Prostate gland (tissue), 2 donors: ENCODE measurements around the gene NLGN2.

Source experiments
- POLR2A ChIP-seq: fragments of 450-650 bp; IDR thresholded peaks from one replicate; pipeline ENCODE4 v1.6.1; 2016; ENCODE audit warnings: antibody characterized with exemption, mild to moderate bottlenecking
- TF ChIP-seq, protein P1 (sequence below), 4 experiments: fragments of 200-600 bp in 2 of 4; fragments of 450-650 bp in 2 of 4; sonication (generic) in 2 of 4; IDR thresholded peaks; 1 replicate in 3 of 4; 2 replicates in 1 of 4; pipeline ENCODE4 v1.5.1; 2016 to 2019; ENCODE audit warnings: antibody characterized with exemption in 4 of 4, mild to moderate bottlenecking in 2 of 4, moderate library complexity in 2 of 4

DNA sequence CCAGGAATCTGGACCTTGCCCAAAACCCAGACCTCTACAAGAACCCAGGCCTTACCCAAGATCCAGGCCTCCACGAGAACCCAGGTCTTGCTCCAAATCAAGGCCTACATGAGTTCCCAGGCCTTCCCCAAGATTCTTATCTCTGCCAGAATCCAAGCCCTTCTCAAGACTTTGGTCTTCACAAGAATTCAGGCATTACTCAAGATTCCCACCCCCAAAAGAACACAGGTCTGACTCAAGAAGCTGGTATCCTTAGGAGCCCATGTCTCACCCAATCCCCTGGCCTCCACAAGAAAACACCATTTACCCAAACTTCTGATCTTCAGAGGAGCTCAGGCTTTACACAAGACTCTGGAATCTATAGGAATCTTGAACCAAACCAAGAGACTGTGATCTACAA lies 23.6 kb downstream of the NLGN2 start:
- TF ChIP-seq, protein P1, sequence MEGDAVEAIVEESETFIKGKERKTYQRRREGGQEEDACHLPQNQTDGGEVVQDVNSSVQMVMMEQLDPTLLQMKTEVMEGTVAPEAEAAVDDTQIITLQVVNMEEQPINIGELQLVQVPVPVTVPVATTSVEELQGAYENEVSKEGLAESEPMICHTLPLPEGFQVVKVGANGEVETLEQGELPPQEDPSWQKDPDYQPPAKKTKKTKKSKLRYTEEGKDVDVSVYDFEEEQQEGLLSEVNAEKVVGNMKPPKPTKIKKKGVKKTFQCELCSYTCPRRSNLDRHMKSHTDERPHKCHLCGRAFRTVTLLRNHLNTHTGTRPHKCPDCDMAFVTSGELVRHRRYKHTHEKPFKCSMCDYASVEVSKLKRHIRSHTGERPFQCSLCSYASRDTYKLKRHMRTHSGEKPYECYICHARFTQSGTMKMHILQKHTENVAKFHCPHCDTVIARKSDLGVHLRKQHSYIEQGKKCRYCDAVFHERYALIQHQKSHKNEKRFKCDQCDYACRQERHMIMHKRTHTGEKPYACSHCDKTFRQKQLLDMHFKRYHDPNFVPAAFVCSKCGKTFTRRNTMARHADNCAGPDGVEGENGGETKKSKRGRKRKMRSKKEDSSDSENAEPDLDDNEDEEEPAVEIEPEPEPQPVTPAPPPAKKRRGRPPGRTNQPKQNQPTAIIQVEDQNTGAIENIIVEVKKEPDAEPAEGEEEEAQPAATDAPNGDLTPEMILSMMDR (IDR thresholded peaks at IDR 0.05) = no peak
- TF ChIP-seq POLR2A = no peak
